H1 (cell line): Measurements from ENCODE around the gene CD244. TPM values are rescaled to one million over a fixed set of nuclear protein-coding genes. Genes with fewer than 3 reads are reported as not detected.

ENCODE experiments used
- ASH2L ChIP-seq: fragments of 200-600, 300-600 bp; sonication (generic); IDR thresholded peaks from one replicate; pipeline ENCODE4 v1.7.1; 2017; ENCODE audit warnings: low read length
- BACH1 ChIP-seq: IDR thresholded peaks from 2 replicates; pipeline ENCODE4 v1.6.1; 2012; ENCODE audit warnings: low read length, improper control_type of control experiment
- CBX5 ChIP-seq: fragments of 300-800, 300-1000 bp; sonication (generic); IDR thresholded peaks from 2 replicates; pipeline ENCODE4 v1.7.1; 2016; ENCODE audit warnings: antibody characterized with exemption, low read length, low read depth
- CHD1 ChIP-seq: IDR thresholded peaks from 2 replicates; pipeline ENCODE4 v1.6.1; 2012; ENCODE audit warnings: low read depth, low read length, improper control_type of control experiment
- EP300 ChIP-seq, 2 experiments: IDR thresholded peaks; 1 replicate in 1 of 2; 2 replicates in 1 of 2; pipeline ENCODE4 v1.6.1; 2011 to 2012; ENCODE audit warnings: low read depth in 2 of 2, low read length in 2 of 2, mild to moderate bottlenecking in 2 of 2, borderline replicate concordance in 1 of 2, inconsistent platforms in 1 of 2, moderate library complexity in 1 of 2
- FOSL1 ChIP-seq: IDR thresholded peaks from 2 replicates; pipeline ENCODE4 v1.6.1; 2011; ENCODE audit warnings: mild to moderate bottlenecking, low read depth, low read length, moderate library complexity; ENCODE audit not compliant: insufficient read depth
- HDAC2 ChIP-seq, 2 experiments: fragments of 300-600 bp in 1 of 2; sonication (generic) in 1 of 2; IDR thresholded peaks; 2 replicates each; pipeline ENCODE4 v1.6.1; 2011 to 2012; ENCODE audit warnings: low read depth in 2 of 2, low read length in 2 of 2, mild to moderate bottlenecking in 2 of 2, moderate library complexity in 2 of 2, borderline replicate concordance in 1 of 2, inconsistent platforms in 1 of 2
- polyA plus RNA-seq, 7 experiments: library from polyadenylated mRNA; depleted of rRNA in 3 of 7; stranded (reverse) in 5 of 7; unstranded in 2 of 7; fragments of >200 nt in 5 of 7; fragments of 200-250 nt in 2 of 7; gene quantifications; 1 replicate in 5 of 7; 2 replicates in 1 of 7; 4 replicates in 1 of 7; pipeline versions ENCODE4 v1.2.1 to v1.2.3, GENCODE V29; 2011 to 2013; ENCODE audit warnings: missing spikeins in 2 of 7, mixed read lengths in 2 of 7
- total RNA-seq: library from RNA; stranded (reverse); fragmentation: NEBNext Ultra II Directional; extraction: Animal tissue kit (Norgen Biotek cat#: 25700); gene quantifications from 2 replicates; pipeline ENCODE4 v1.2.1, GENCODE V29; 2021
- TF ChIP-seq, protein P1 (sequence below): IDR thresholded peaks from 2 replicates; pipeline ENCODE4 v1.6.1; 2012; ENCODE audit warnings: low read length, inconsistent platforms

The CD244 gene
- total and polyA plus RNA-seq, 2 of the 8 experiments (the other 6 are each of a cell fraction or from before 2014, with no cell fraction given), result not detected

DNA sequence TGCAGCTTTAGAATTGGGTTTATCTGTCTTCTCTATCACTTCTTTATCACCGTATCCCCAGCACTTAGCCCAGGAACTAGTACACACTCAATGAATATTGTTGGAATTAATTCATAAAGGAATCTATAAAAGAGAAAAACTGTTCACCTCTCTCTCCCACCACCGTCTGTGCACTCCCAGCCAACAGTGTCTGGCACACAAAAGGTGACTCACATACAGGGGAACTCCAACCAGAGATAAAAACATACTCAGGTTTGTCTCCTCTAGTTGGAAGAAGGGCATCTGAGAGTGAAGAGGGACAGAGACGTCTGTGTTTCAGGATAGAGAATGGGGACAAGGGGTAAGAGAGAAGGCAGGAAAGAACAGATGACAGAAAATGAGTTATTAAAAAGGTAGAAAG, 12.2 kb upstream of the CD244 start (continued):
- TF ChIP-seq, protein P1, sequence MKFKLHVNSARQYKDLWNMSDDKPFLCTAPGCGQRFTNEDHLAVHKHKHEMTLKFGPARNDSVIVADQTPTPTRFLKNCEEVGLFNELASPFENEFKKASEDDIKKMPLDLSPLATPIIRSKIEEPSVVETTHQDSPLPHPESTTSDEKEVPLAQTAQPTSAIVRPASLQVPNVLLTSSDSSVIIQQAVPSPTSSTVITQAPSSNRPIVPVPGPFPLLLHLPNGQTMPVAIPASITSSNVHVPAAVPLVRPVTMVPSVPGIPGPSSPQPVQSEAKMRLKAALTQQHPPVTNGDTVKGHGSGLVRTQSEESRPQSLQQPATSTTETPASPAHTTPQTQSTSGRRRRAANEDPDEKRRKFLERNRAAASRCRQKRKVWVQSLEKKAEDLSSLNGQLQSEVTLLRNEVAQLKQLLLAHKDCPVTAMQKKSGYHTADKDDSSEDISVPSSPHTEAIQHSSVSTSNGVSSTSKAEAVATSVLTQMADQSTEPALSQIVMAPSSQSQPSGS, result no peak
- TF ChIP-seq FOSL1 (no peak), BACH1 (no peak), ASH2L (no peak), CBX5 (no peak), HDAC2 (IDR thresholded peaks at IDR 0.05; ENCODE audit: borderline replicate concordance in 1 of 2, low read depth in 2 of 2, low read length in 2 of 2) (no peak), CHD1 (no peak), EP300 (IDR thresholded peaks at IDR 0.05; ENCODE audit: borderline replicate concordance in 1 of 2, low read depth in 2 of 2, low read length in 2 of 2) (no peak)
